ENCODE results near the gene HOXA10.

DNA sequence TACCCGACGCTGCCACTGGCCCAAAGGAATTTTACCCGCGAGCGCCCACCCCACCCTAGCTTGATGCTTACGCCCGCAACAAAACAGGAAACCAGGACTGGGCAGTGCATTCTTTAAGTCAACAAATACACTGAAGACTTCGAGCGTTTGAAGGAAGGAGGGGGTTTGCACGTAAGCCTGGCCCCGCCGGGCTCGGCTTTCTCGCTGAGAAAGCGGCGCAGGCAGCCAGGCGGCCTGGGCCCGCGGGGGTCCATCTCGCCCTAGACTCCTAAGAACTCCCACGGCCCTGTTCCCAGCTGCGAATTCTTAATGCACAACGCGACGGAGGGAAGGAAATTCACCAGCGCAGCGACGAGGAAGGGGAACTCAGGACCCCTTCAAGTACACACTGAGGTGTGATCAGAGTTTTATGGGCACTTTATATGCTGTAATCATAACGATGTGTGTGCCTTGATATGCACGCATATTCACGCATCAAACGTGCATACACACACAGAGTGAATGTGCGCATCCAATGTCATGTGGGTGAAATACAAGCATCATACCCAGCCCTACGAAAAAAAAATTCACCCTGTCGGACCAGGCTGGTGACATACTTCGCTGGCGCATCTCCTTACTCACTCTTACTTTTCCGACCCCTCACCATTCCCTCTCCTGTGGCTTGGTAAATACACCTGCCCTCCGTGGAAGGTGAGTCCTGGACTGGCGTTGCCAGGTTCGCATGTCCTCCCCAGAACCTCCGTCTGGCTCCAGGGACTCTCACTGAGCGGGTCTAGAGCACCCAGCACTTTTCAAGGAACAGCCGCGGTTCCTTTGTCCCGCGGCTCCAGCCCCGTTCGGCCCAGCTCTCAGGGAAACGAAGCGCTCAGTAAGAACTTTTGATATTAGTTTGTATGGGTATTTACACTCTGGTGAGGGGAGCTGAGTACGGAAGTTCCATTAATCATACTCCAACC, 31.5 kb upstream of the HOXA10 start:
- TF ChIP-seq, protein P1, sequence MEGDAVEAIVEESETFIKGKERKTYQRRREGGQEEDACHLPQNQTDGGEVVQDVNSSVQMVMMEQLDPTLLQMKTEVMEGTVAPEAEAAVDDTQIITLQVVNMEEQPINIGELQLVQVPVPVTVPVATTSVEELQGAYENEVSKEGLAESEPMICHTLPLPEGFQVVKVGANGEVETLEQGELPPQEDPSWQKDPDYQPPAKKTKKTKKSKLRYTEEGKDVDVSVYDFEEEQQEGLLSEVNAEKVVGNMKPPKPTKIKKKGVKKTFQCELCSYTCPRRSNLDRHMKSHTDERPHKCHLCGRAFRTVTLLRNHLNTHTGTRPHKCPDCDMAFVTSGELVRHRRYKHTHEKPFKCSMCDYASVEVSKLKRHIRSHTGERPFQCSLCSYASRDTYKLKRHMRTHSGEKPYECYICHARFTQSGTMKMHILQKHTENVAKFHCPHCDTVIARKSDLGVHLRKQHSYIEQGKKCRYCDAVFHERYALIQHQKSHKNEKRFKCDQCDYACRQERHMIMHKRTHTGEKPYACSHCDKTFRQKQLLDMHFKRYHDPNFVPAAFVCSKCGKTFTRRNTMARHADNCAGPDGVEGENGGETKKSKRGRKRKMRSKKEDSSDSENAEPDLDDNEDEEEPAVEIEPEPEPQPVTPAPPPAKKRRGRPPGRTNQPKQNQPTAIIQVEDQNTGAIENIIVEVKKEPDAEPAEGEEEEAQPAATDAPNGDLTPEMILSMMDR (IDR thresholded peaks at IDR 0.05): no peak
- no peak for TF ChIP-seq POLR2AphosphoS5 (IDR thresholded peaks at IDR 0.05)
- no peak for TF ChIP-seq POLR2A (IDR thresholded peaks at IDR 0.05)
- no peak for TF ChIP-seq EP300 (IDR thresholded peaks at IDR 0.05)
